KOPT-K1 (cell line): ENCODE data around the gene CDR2L.

Source experiments
- H3K27ac ChIP-seq: fragments of 200-600 bp; sonication (generic); 2 replicates; pipeline ENCODE4 v1.5.1; 2016; ENCODE audit warnings: antibody characterized with exemption, mild to moderate bottlenecking, low read depth, low read length; ENCODE audit not compliant: poor library complexity, severe bottlenecking
- H3K36me3 ChIP-seq: fragments of 200-600 bp; sonication (generic); 2 replicates; pipeline ENCODE4 v1.5.1; 2017; ENCODE audit warnings: antibody characterized with exemption, mild to moderate bottlenecking, low read length, moderate library complexity; ENCODE audit not compliant: insufficient read depth
- H3K9me3 ChIP-seq: fragments of 200-600 bp; sonication (generic); 2 replicates; pipeline ENCODE4 v1.5.1; 2017; ENCODE audit warnings: antibody characterized with exemption, low read length, mild to moderate bottlenecking; ENCODE audit not compliant: insufficient read depth, poor library complexity, severe bottlenecking

CDR2L gene

DNA sequence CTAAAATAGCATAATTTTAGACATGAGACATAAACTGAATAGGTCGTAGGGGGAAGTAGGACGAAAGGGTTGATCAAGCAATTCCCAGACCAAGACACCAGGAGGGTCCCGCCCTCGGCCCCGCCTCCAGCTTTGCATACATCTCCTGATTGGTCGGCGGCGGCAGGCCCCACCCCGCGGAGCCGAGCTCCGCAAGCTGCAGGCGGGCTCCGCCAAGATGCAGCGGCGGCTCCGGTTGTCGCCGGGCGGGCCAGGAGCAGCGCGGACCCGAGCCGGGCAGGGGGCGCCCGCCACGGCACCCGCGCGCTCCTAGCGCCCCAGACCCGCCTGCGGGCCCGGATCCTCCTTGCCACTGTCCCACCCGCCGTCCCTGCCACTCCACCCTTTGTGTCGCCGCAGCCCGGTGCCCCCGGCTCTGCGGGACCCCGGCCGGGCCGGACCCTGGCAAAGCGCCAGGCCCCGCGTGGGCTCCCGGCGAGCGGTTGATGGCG is at the start of gene CDR2L:
TSS of gene CDR2L (plus strand) at position 215 of the 491 bp plus-strand sequence. CDS start 412 bp downstream, outside the sequence.
- Histone ChIP-seq H3K9me3 (no peaks in the 10 kb centered on the region), H3K27ac (no peak within 1 kb of the TSS), H3K36me3 (no peaks in the 10 kb centered on the region)

GRCh38 chr17:74938194-74938950 is 49.1 kb upstream of the CDR2L start:
- Histone ChIP-seq H3K36me3 (no peaks in the 10 kb centered on the region), H3K9me3 (no peaks in the 10 kb centered on the region), H3K27ac (no peak overlapping the region)

DNA sequence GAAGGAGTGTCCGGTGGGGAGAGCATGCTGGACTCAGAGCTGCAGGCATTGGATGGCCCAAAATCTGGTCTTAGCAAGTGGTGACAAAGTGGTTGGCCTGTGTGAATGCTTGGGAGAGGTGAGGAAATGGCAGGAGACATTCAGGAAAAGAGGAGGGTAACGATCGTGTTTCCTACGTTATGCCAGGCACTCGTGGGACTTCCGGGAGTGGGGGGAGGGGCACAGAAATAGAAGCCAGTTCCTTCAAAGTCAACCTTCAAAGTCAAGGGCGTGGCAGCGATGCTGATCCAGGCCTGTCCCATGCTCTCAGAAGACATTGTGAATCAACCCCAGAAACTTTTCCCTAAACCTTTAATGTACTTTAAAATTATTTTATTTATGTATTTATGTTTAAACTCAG is 47.9 kb upstream of the CDR2L start:
- H3K27ac ChIP-seq, result no peak overlapping the region
- H3K9me3 ChIP-seq, result no peaks in the 10 kb centered on the region
- H3K36me3 ChIP-seq, result no peaks in the 10 kb centered on the region

DNA sequence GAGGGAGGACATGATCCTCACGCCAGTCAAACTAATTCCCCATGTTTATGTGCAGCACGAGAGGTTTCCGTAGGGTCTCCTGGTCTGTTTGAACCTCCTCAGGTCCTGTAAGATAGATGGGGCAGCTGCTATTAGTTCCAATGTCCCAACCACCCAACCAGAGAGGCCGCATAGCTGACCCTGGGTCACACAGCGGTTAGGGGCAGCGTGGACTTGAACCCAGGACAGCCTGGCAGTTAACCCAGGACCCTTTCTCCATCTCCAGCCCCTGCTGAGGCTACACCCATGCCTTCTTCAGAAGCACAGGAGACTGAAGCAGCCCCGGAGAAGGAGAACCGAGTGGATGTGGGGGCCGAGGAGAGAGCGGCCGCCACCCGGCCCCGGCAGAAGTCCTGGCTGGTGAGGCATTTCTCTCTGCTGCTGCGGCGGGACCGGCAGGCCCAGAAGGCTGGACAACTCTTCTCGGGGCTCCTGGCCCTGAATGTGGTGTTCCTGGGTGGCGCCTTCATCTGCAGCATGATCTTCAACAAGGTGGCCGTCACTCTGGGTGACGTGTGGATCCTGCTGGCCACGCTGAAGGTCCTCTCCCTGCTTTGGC is 46.2 kb upstream of the CDR2L start:
- H3K27ac ChIP-seq, result no peak overlapping the region
- H3K36me3 ChIP-seq, result no peaks in the 10 kb centered on the region
- no peaks in the 10 kb centered on the region for H3K9me3 ChIP-seq

GRCh38 chr17:74943808-74944522 is 43.5 kb upstream of the CDR2L start:
- no peaks in the 10 kb centered on the region for H3K9me3 ChIP-seq
- no peak overlapping the region for H3K27ac ChIP-seq
- no peaks in the 10 kb centered on the region for H3K36me3 ChIP-seq

DNA sequence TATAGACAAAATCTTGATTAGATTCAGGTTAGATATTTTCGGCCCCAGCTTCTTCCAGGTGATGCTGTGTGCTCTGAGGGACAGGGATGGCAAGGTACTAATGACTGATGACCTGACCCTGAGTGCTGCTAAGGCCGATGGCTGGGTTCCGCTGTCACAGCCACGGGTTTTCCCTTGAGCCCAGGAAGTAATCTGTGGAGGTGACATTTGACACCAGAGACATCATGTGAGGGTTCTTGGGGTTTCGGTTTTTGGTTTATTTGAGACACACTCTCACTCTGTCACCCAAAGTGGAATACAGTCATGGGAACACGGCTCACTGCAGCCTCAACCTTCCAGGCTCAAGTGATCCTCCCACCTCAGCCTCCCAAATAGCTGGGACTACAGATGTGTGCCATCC is 41.9 kb upstream of the CDR2L start:
- no peak overlapping the region for H3K27ac ChIP-seq

GRCh38 chr17:74946641-74947040 is 40.8 kb upstream of the CDR2L start:
- H3K9me3 ChIP-seq, result no peaks in the 10 kb centered on the region
- H3K36me3 ChIP-seq, result no peaks in the 10 kb centered on the region
- H3K27ac ChIP-seq, result no peak overlapping the region

More for the DNA sequence above, 41.9 kb upstream of the CDR2L start:
- Histone ChIP-seq H3K9me3 (no peaks in the 10 kb centered on the region), H3K36me3 (no peaks in the 10 kb centered on the region)

- Histone ChIP-seq H3K9me3 (no peaks in the 10 kb centered on the region), H3K36me3 (no peaks in the 10 kb centered on the region), H3K27ac (no peak overlapping the region)
Observed at GRCh38 chr17:74947041-74947754, 40.2 kb upstream of the CDR2L start.

- no peaks in the 10 kb centered on the region for H3K9me3 ChIP-seq
- H3K27ac ChIP-seq, result no peak overlapping the region
Observed at GRCh38 chr17:74949455-74950115, 37.8 kb upstream of the CDR2L start.

GRCh38 chr17:74950207-74950606 is 37.2 kb upstream of the CDR2L start:
- no peaks in the 10 kb centered on the region for H3K9me3 ChIP-seq
- H3K36me3 ChIP-seq, result no peaks in the 10 kb centered on the region
- no peak overlapping the region for H3K27ac ChIP-seq

More at GRCh38 chr17:74949455-74950115, 37.8 kb upstream of the CDR2L start:
- no peaks in the 10 kb centered on the region for H3K36me3 ChIP-seq

GRCh38 chr17:74951065-74951464 is 36.4 kb upstream of the CDR2L start:
- H3K9me3 ChIP-seq, result no peaks in the 10 kb centered on the region
- no peaks in the 10 kb centered on the region for H3K36me3 ChIP-seq
- no peak overlapping the region for H3K27ac ChIP-seq

GRCh38 chr17:74951680-74952421 is 35.6 kb upstream of the CDR2L start:
- Histone ChIP-seq H3K36me3 (no peaks in the 10 kb centered on the region), H3K9me3 (no peaks in the 10 kb centered on the region), H3K27ac (no peak overlapping the region)

DNA sequence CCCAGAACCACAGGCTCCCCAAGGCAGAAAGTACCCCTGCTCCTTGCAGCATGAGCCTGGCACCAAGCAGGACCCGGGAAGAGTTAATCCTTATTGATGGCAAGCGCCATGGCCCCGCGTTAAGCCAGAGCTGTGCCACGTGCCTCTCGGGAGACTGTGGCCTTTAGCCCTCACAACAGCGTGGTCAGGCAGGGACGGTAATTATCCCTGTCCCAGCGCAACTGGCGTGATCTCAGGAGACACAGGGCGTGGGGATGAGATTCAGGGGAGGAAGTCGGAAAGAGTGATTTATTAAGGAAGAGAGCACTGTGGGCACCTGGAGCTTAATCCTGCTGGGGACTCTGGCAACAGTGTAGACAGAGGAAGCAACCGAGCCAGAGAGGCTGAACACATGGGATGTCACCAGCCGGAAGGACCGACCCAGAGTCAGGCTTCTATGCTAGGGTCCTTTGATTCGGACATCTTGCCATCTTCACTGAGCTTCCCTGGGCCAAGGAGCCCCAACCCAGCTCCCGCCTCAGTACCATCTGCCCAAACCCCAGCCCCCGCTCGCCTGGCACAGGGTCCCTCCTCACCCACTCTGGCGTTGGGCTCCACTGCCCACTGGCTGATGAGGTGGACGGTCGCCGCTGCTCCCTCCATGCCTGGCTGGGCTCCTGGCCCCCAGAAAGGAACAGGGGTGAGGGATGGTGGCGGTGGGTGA is 34.9 kb upstream of the CDR2L start:
- Histone ChIP-seq H3K9me3 (no peaks in the 10 kb centered on the region), H3K27ac (no peak overlapping the region), H3K36me3 (no peaks in the 10 kb centered on the region)
